Stimulated activated CD4-positive, alpha-beta T cell treated with anti-CD3 and anti-CD28 coated beads, Interleukin-4, amount 100 ng/mL, for 48 hours (primary cell): ENCODE data around the gene FRAS1.
"Not testable (repeated sequence)": the region's sequence is repeated elsewhere in the genome, so short reads cannot be mapped to it uniquely, and the experiment has no call there.

Source experiments
- DNase-seq, 2 donors: peaks; one replicate each; pipeline ENCODE4 v3.0.0-alpha.2; 2020; ENCODE audit warnings: low read depth in 2 of 2

The FRAS1 gene

GRCh38 chr4:78548889-78549288 is 491.8 kb downstream of the FRAS1 start:
- DNase-seq: not testable (repeated sequence)

GRCh38 chr4:78551420-78552351 is 494.6 kb downstream of the FRAS1 start, which contains the start of gene ANXA3:
Gene ANXA3, plus strand, starts transcription at chr4:78551770. Its CDS starts 2,704 bp downstream, at chr4:78554474.
- DNase-seq: peak in 1 of 2 donors; percentile 0

- DNase-seq: no peak
These were observed 495.4 kb downstream of the FRAS1 start for GRCh38 chr4:78552389-78553042.

- DNase-seq: no peak
These were observed 495.9 kb downstream of the FRAS1 start for GRCh38 chr4:78553043-78553396.

GRCh38 chr4:78553529-78554060 is 496.5 kb downstream of the FRAS1 start:
- DNase-seq: no peak

- DNase-seq: no peak
These were observed 499.5 kb downstream of the FRAS1 start for GRCh38 chr4:78556665-78557064.

GRCh38 chr4:78557841-78558240 is 500.7 kb downstream of the FRAS1 start:
- no peak for DNase-seq

- no peak for DNase-seq
These were observed 501.3 kb downstream of the FRAS1 start for GRCh38 chr4:78558410-78558809.

GRCh38 chr4:78560296-78560963 is 503.3 kb downstream of the FRAS1 start:
- no peak for DNase-seq

- DNase-seq: no peak
These were observed 504.6 kb downstream of the FRAS1 start for GRCh38 chr4:78561677-78562076.

GRCh38 chr4:78562687-78563086 is 505.6 kb downstream of the FRAS1 start:
- DNase-seq: no peak

GRCh38 chr4:78565971-78566372 is 508.8 kb downstream of the FRAS1 start:
- DNase-seq: no peak

- no peak for DNase-seq
These were observed 509.8 kb downstream of the FRAS1 start for GRCh38 chr4:78566834-78567499.

- DNase-seq: no peak
These were observed 510.5 kb downstream of the FRAS1 start for GRCh38 chr4:78567500-78568060.

- no peak for DNase-seq
These were observed 511.6 kb downstream of the FRAS1 start for GRCh38 chr4:78568640-78569305.

GRCh38 chr4:78569306-78569821 is 512.2 kb downstream of the FRAS1 start:
- no peak for DNase-seq

GRCh38 chr4:78570117-78570516 is 513.0 kb downstream of the FRAS1 start:
- DNase-seq: no peak

- no peak for DNase-seq
These were observed 514.7 kb downstream of the FRAS1 start for GRCh38 chr4:78571804-78572203.

GRCh38 chr4:78578674-78579425 is 521.7 kb downstream of the FRAS1 start:
- DNase-seq: no peak

- DNase-seq: no peak
These were observed 524.5 kb downstream of the FRAS1 start for GRCh38 chr4:78581618-78582017.
